Activated naive CD8-positive, alpha-beta T cell treated with anti-CD3 and anti-CD28 coated beads, Interleukin-2, amount 50 U/mL, for 24 hours (primary cell): ENCODE results near the gene CLDN22.

Source experiments
- ATAC-seq: fragments of 150-1000 bp; cut with Tn5 transposase; one replicate; pipeline ENCODE4 v1.10.0; 2021
- DNase-seq: peaks from one replicate; pipeline ENCODE4 v3.0.0; 2021
- H3K27ac Mint-ChIP-seq: one replicate; pipeline ENCODE4 v1.8.0; 2021; ENCODE audit warnings: mild to moderate bottlenecking, mixed read lengths
- H3K27me3 Mint-ChIP-seq: one replicate; pipeline ENCODE4 v1.8.0; 2021; ENCODE audit warnings: mixed read lengths
- H3K36me3 Mint-ChIP-seq: one replicate; pipeline ENCODE4 v1.8.0; 2021; ENCODE audit warnings: low read depth, mixed read lengths
- H3K4me1 Mint-ChIP-seq: one replicate; pipeline ENCODE4 v1.8.0; 2021; ENCODE audit warnings: mixed read lengths
- H3K4me3 Mint-ChIP-seq: one replicate; pipeline ENCODE4 v1.8.0; 2021; ENCODE audit warnings: mild to moderate bottlenecking, moderate library complexity, mixed read lengths
- H3K9me3 Mint-ChIP-seq: one replicate; pipeline ENCODE4 v1.8.0; 2021; ENCODE audit warnings: mixed read lengths

CLDN22 gene

GRCh38 chr4:183289688-183290087 lies 30.4 kb downstream of the CLDN22 start:
- H3K36me3 Mint-ChIP-seq: peaks cover 2% of the 10 kb centered on the region
- no peak overlapping the region for H3K4me3 Mint-ChIP-seq
- H3K27ac Mint-ChIP-seq: no peak overlapping the region
- H3K27me3 Mint-ChIP-seq: no peaks in the 10 kb centered on the region
- H3K9me3 Mint-ChIP-seq: no peaks in the 10 kb centered on the region
- no peak for ATAC-seq
- peak; percentile 12 for DNase-seq
- no peaks in the 10 kb centered on the region for H3K4me1 Mint-ChIP-seq

DNA sequence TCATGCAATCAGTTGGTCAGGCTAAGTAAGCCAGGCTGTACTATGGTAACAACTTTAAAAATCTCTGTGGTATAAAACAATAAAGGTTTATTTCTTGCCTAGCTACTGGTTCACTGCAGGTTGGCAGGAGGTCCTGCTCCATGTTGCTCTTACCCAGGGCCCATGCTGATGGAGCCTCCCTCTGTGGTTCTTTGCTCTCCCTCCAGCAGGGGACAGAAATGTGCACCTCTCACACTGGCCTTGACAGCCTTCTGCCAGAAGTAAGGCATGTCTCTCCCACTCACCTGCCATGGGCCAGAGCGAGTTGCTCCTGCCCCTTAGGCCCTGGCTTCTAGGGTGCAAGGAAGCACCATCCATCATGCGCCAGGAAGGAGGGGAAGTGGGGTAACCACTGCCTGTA lies 31.1 kb downstream of the CLDN22 start:
- no peak for DNase-seq
- Mint-ChIP-seq H3K36me3 (peaks cover 2% of the 10 kb centered on the region), H3K4me3 (no peak overlapping the region), H3K27me3 (no peaks in the 10 kb centered on the region), H3K4me1 (no peaks in the 10 kb centered on the region), H3K9me3 (no peaks in the 10 kb centered on the region), H3K27ac (no peak overlapping the region)
- no peak for ATAC-seq

GRCh38 chr4:183287677-183288076 lies 32.4 kb downstream of the CLDN22 start:
- DNase-seq (no peak), ATAC-seq (no peak)
- no peaks in the 10 kb centered on the region for H3K9me3 Mint-ChIP-seq
- H3K4me3 Mint-ChIP-seq: no peak overlapping the region
- no peaks in the 10 kb centered on the region for H3K27me3 Mint-ChIP-seq
- no peaks in the 10 kb centered on the region for H3K4me1 Mint-ChIP-seq
- H3K36me3 Mint-ChIP-seq: peaks cover 2% of the 10 kb centered on the region
- no peak overlapping the region for H3K27ac Mint-ChIP-seq

GRCh38 chr4:183287309-183287659 lies 32.8 kb downstream of the CLDN22 start:
- H3K4me1 Mint-ChIP-seq: no peaks in the 10 kb centered on the region
- DNase-seq (no peak), ATAC-seq (no peak)
- no peak overlapping the region for H3K4me3 Mint-ChIP-seq
- H3K27me3 Mint-ChIP-seq: no peaks in the 10 kb centered on the region
- H3K9me3 Mint-ChIP-seq: no peaks in the 10 kb centered on the region
- H3K36me3 Mint-ChIP-seq: peaks cover 2% of the 10 kb centered on the region
- no peak overlapping the region for H3K27ac Mint-ChIP-seq

DNA sequence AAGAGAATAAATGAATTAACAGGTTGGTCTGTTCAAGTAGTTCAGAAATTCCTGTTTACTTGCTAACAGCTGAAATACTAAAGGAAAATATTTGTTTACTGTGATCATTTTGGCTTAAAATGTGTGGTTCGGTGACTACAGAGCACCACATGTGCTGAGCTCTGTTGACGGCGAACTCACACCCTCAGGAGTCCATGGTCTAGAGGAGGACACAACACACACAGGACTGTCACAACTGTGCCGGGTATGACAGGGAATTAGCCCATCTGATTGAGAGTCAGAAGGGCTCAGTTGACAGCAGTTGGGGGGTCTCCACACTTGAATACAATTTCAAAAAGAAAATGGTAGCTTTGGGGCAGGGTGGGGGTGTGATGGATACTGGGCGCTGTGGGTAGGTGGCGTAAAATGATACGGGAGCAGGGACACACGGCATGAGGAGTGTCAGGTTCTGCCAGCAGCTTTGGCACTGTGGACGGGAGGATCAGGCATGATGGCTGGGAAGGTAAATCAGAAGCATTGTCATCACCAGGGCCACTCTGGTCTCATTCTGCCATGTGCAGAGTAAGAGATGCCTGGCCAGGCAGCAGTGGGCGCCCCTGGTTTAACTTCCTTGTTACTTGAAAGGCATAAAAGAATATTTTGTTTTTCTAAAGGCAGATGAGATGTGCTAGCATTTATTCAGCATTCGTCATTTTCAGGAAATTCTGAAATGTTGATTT lies 33.3 kb downstream of the CLDN22 start:
- H3K27ac Mint-ChIP-seq: no peak overlapping the region
- DNase-seq (no peak), ATAC-seq (no peak)
- peaks cover 2% of the 10 kb centered on the region for H3K36me3 Mint-ChIP-seq
- no peaks in the 10 kb centered on the region for H3K4me1 Mint-ChIP-seq
- H3K4me3 Mint-ChIP-seq: no peak overlapping the region
- H3K27me3 Mint-ChIP-seq: no peaks in the 10 kb centered on the region
- no peaks in the 10 kb centered on the region for H3K9me3 Mint-ChIP-seq

DNA sequence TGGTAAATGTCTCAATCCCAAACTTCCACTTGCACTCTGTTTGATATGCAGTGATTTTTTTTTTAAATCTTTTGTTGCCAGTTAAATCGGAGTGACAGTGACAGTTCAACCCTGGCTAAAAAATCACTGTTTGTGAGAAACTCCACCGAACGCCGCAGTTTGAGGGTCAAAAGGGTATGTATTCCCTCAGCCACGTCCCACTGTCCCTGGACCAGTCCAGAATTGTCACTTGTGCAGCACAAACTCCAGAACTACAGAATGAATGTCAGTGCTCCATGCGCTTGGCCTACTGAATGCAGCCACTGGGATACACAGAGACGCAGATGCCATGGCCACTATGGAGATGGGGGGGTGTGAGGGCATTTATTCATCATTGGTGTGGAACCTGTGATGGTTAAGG lies 34.2 kb downstream of the CLDN22 start:
- no peak for ATAC-seq

DNA sequence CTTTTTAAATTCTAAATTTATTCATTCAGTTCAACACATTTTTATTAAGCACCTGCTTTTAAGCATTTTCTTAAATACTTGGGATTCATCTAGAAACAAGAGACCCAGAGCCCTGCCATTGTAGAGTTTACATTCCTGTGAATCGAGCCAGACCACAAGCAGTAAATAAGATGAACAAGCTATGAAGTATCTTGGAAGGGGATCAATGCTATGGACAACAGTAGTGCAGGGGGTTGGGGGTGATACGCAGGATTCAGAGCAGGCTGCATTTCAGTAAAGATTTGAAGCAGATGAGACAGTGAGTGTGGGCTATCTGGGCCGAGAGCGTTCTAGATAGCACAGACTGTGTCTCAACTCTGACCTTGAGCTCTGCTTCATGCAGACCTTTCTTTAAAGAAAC lies 35.1 kb downstream of the CLDN22 start:
- H3K27me3 Mint-ChIP-seq: peaks cover under 1% of the 10 kb centered on the region
- H3K9me3 Mint-ChIP-seq: no peaks in the 10 kb centered on the region
- peaks cover 2% of the 10 kb centered on the region for H3K36me3 Mint-ChIP-seq
- DNase-seq (no peak), ATAC-seq (no peak)
- no peak overlapping the region for H3K27ac Mint-ChIP-seq
- H3K4me1 Mint-ChIP-seq: no peaks in the 10 kb centered on the region
- no peak overlapping the region for H3K4me3 Mint-ChIP-seq

More for the DNA sequence above, 34.2 kb downstream of the CLDN22 start:
- H3K9me3 Mint-ChIP-seq: no peaks in the 10 kb centered on the region
- DNase-seq: no peak
- no peaks in the 10 kb centered on the region for H3K4me1 Mint-ChIP-seq
- H3K36me3 Mint-ChIP-seq: peaks cover 2% of the 10 kb centered on the region
- no peak overlapping the region for H3K4me3 Mint-ChIP-seq
- no peak overlapping the region for H3K27ac Mint-ChIP-seq
- H3K27me3 Mint-ChIP-seq: no peaks in the 10 kb centered on the region

GRCh38 chr4:183284258-183284785 lies 35.8 kb downstream of the CLDN22 start:
- Mint-ChIP-seq H3K36me3 (peaks cover 2% of the 10 kb centered on the region), H3K4me3 (no peak overlapping the region), H3K4me1 (no peaks in the 10 kb centered on the region), H3K27me3 (peaks cover 2% of the 10 kb centered on the region), H3K9me3 (no peaks in the 10 kb centered on the region), H3K27ac (no peak overlapping the region)
- DNase-seq (no peak), ATAC-seq (no peak)

GRCh38 chr4:183276106-183276505 lies 44.0 kb downstream of the CLDN22 start:
- DNase-seq (no peak), ATAC-seq (no peak)
- H3K9me3 Mint-ChIP-seq: peaks cover 19% of the 10 kb centered on the region
- no peak overlapping the region for H3K4me3 Mint-ChIP-seq
- H3K36me3 Mint-ChIP-seq: peaks cover 13% of the 10 kb centered on the region
- H3K27me3 Mint-ChIP-seq: peaks cover 4% of the 10 kb centered on the region
- no peak overlapping the region for H3K27ac Mint-ChIP-seq
- H3K4me1 Mint-ChIP-seq: no peaks in the 10 kb centered on the region

DNA sequence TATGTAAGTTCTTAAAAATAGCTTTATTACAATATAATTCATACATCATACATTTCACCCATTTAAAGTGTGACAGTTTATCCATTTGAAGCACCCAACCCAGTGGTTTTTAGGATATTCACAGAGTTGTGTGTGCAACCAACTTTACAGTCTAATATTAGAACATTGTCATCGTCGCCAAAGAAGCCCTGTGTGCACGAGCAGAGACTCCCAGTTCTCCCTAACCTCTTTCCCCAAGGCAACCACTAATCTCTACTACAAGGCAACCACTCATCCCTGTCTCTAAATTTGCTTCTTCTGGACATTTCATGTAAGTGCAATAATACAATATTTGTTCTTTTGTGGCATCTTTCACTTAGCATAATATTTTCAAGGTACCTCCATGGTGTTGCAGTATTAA lies 47.7 kb downstream of the CLDN22 start:
- no peak for DNase-seq
- H3K27me3 Mint-ChIP-seq: peaks cover 2% of the 10 kb centered on the region
- H3K4me3 Mint-ChIP-seq: no peak overlapping the region
- no peak overlapping the region for H3K27ac Mint-ChIP-seq
- no peaks in the 10 kb centered on the region for H3K4me1 Mint-ChIP-seq
- peaks cover 13% of the 10 kb centered on the region for H3K36me3 Mint-ChIP-seq
- H3K9me3 Mint-ChIP-seq: peaks cover 19% of the 10 kb centered on the region
- no peak for ATAC-seq

DNA sequence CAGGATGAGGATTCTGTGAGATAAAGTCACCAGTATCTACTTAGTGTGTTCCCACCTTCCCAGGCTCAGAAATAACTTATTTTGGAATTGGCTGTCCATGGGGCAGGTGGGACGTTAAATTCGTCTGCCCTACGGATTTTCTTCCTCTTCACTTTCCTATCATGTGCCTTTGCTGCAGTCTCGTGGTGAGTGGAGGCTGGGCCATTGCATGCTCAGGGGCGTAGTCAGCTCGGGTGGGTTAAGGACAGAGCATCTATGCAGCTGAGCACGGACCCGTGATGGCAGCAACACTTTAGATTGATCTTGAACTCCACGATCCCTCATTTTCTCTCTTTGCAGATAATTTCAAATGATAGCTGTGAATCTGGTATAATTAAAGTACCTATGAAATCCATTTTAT lies 51.5 kb downstream of the CLDN22 start:
- DNase-seq (no peak), ATAC-seq (no peak)
- Mint-ChIP-seq H3K27ac (no peak overlapping the region), H3K4me3 (no peak overlapping the region), H3K36me3 (no peaks in the 10 kb centered on the region), H3K4me1 (no peaks in the 10 kb centered on the region), H3K27me3 (no peaks in the 10 kb centered on the region), H3K9me3 (no peaks in the 10 kb centered on the region)
